ENCODE results near the gene SIPA1L3.
A peak's percentile ranks its signal among the peaks of the same experiment; 100 is the strongest.

Gene SIPA1L3

GRCh38 chr19:37959665-37960114 lies 52.7 kb downstream of the SIPA1L3 start:
- Histone ChIP-seq H4K20me1 (ENCODE audit: insufficient read depth, low read length) (no peaks in the 10 kb centered on the region), H3K4me2 (ENCODE audit: low read depth, low read length) (peak overlapping the region; percentile 42), H3F3A (ENCODE audit: insufficient read depth, low read length) (no peaks in the 10 kb centered on the region; the same call in 1 of the 2 replicates), H2AFZ (ENCODE audit: low read length) (no peak overlapping the region), H3K27me3 (replicated peaks; ENCODE audit: insufficient read depth, low read length) (no peaks in the 10 kb centered on the region), H3K27ac (ENCODE audit: low read length) (no peak overlapping the region), H3K4me3 (ENCODE audit: low read length) (peak overlapping the region; percentile 11; the same call in 1 of the 2 replicates), H3K36me3 (replicated peaks; ENCODE audit: insufficient read depth, low read length) (no peaks in the 10 kb centered on the region), H3K9me3 (replicated peaks; ENCODE audit: insufficient read depth, low read length) (no peaks in the 10 kb centered on the region), H3K9ac (ENCODE audit: low read length) (no peak overlapping the region), H3K4me1 (ENCODE audit: low read length) (peaks cover 14% of the 10 kb centered on the region), H3K79me2 (ENCODE audit: low read length) (peaks cover 8% of the 10 kb centered on the region), H3K9me2 (replicated peaks; ENCODE audit: insufficient read depth, low read length) (no peaks in the 10 kb centered on the region)
- TF ChIP-seq CTCF (IDR thresholded peaks at IDR 0.05; ENCODE audit: low read length) (no peak), EZH2phosphoT487 (IDR thresholded peaks at IDR 0.05; ENCODE audit: low read length) (no peak), EZH2 (optimal IDR thresholded peaks at IDR 0.05; ENCODE audit: low read depth, low read length) (no peak)
- DNase-seq, result no peak

GRCh38 chr19:37961198-37961597 lies 54.2 kb downstream of the SIPA1L3 start:
- DNase-seq, result no peak
- H4K20me1 ChIP-seq (ENCODE audit: insufficient read depth, low read length), result no peaks in the 10 kb centered on the region
- H3K9me2 ChIP-seq (replicated peaks; ENCODE audit: insufficient read depth, low read length), result no peaks in the 10 kb centered on the region
- no peak overlapping the region for H3K27ac ChIP-seq (ENCODE audit: low read length)
- H3K9ac ChIP-seq (ENCODE audit: low read length), result no peak overlapping the region
- no peaks in the 10 kb centered on the region for H3K27me3 ChIP-seq (replicated peaks; ENCODE audit: insufficient read depth, low read length)
- no peak overlapping the region for H3K4me3 ChIP-seq (ENCODE audit: low read length)
- H3K9me3 ChIP-seq (replicated peaks; ENCODE audit: insufficient read depth, low read length), result no peaks in the 10 kb centered on the region
- TF ChIP-seq EZH2phosphoT487 (IDR thresholded peaks at IDR 0.05; ENCODE audit: low read length) (no peak), CTCF (IDR thresholded peaks at IDR 0.05; ENCODE audit: low read length) (no peak), EZH2 (optimal IDR thresholded peaks at IDR 0.05; ENCODE audit: low read depth, low read length) (no peak)
- no peaks in the 10 kb centered on the region for H3K36me3 ChIP-seq (replicated peaks; ENCODE audit: insufficient read depth, low read length)
- H3K79me2 ChIP-seq (ENCODE audit: low read length), result peaks cover 4% of the 10 kb centered on the region
- H3K4me1 ChIP-seq (ENCODE audit: low read length), result peaks cover 14% of the 10 kb centered on the region
- no peaks in the 10 kb centered on the region; the same call in 1 of the 2 replicates for H3F3A ChIP-seq (ENCODE audit: insufficient read depth, low read length)
- H2AFZ ChIP-seq (ENCODE audit: low read length), result no peak overlapping the region
- H3K4me2 ChIP-seq (ENCODE audit: low read depth, low read length), result no peak overlapping the region

GRCh38 chr19:37963190-37963936 lies 56.4 kb downstream of the SIPA1L3 start:
- Histone ChIP-seq H3K4me1 (ENCODE audit: low read length) (peaks cover 14% of the 10 kb centered on the region), H3K36me3 (replicated peaks; ENCODE audit: insufficient read depth, low read length) (no peaks in the 10 kb centered on the region), H3K27me3 (replicated peaks; ENCODE audit: insufficient read depth, low read length) (no peaks in the 10 kb centered on the region), H3K79me2 (ENCODE audit: low read length) (peaks cover 7% of the 10 kb centered on the region), H3K4me2 (ENCODE audit: low read depth, low read length) (no peak overlapping the region), H2AFZ (ENCODE audit: low read length) (no peak overlapping the region), H3K9ac (ENCODE audit: low read length) (no peak overlapping the region), H3K9me2 (replicated peaks; ENCODE audit: insufficient read depth, low read length) (no peaks in the 10 kb centered on the region), H3F3A (ENCODE audit: insufficient read depth, low read length) (no peaks in the 10 kb centered on the region; the same call in 1 of the 2 replicates), H3K9me3 (replicated peaks; ENCODE audit: insufficient read depth, low read length) (no peaks in the 10 kb centered on the region), H3K4me3 (ENCODE audit: low read length) (no peak overlapping the region), H4K20me1 (ENCODE audit: insufficient read depth, low read length) (no peaks in the 10 kb centered on the region), H3K27ac (ENCODE audit: low read length) (no peak overlapping the region)
- TF ChIP-seq EZH2 (optimal IDR thresholded peaks at IDR 0.05; ENCODE audit: low read depth, low read length) (no peak), EZH2phosphoT487 (IDR thresholded peaks at IDR 0.05; ENCODE audit: low read length) (no peak), CTCF (IDR thresholded peaks at IDR 0.05; ENCODE audit: low read length) (no peak)
- no peak for DNase-seq
